GM12892 (cell line): ENCODE data around the gene SLC38A10.
A peak's percentile ranks its signal among the peaks of the same experiment; 100 is the strongest.

Experiments
- DNase-seq: peaks from one replicate; pipeline ENCODE4 v3.0.0; 2011; ENCODE audit not compliant: insufficient read length
- FAIRE-seq: peaks from 2 replicates; lab custom pipeline; 2011; peaks lifted over from hg19 to GRCh38; lab: Jason Lieb, UNC
- POLR2A ChIP-seq: IDR thresholded peaks from 2 replicates; pipeline ENCODE4 v1.6.1; 2011; ENCODE audit warnings: low read depth, low read length, control low read depth
- POLR2AphosphoS5 ChIP-seq: IDR thresholded peaks from 2 replicates; pipeline ENCODE4 v1.6.1; 2011; ENCODE audit warnings: low read depth, low read length, control low read depth
- TAF1 ChIP-seq: IDR thresholded peaks from 2 replicates; pipeline ENCODE4 v1.6.1; 2011; ENCODE audit warnings: low read depth, mild to moderate bottlenecking, control low read depth, low read length, borderline replicate concordance

Gene SLC38A10

GRCh38 chr17:81217491-81217890, 77.6 kb downstream of the SLC38A10 start:
- DNase-seq: no peak
- FAIRE-seq: no peak
- TF ChIP-seq TAF1: no peak
- TF ChIP-seq POLR2AphosphoS5: no peak
- TF ChIP-seq POLR2A: no peak

- no peak for TF ChIP-seq POLR2A
- no peak for TF ChIP-seq POLR2AphosphoS5
- TF ChIP-seq TAF1: no peak
- no peak for DNase-seq
- no peak for FAIRE-seq
These were observed 81.1 kb downstream of the SLC38A10 start for GRCh38 chr17:81213978-81214377.

- TF ChIP-seq TAF1 (no peak), POLR2AphosphoS5 (no peak), POLR2A (no peak)
- DNase-seq (no peak), FAIRE-seq (no peak)
These were observed 82.7 kb downstream of the SLC38A10 start for GRCh38 chr17:81212365-81212764.

- TF ChIP-seq POLR2A (no peak), TAF1 (no peak), POLR2AphosphoS5 (no peak)
- no peak for FAIRE-seq
- no peak for DNase-seq
These were observed 84.2 kb downstream of the SLC38A10 start for GRCh38 chr17:81210868-81211267.

- DNase-seq (no peak), FAIRE-seq (no peak)
- TF ChIP-seq POLR2AphosphoS5: no peak
- TF ChIP-seq POLR2A: no peak
- TF ChIP-seq TAF1: no peak
These were observed 84.6 kb downstream of the SLC38A10 start for GRCh38 chr17:81210466-81210865.

- DNase-seq (no peak), FAIRE-seq (no peak)
These were observed 86.0 kb downstream of the SLC38A10 start for GRCh38 chr17:81209141-81209540.

GRCh38 chr17:81208651-81209050, 86.5 kb downstream of the SLC38A10 start:
- TF ChIP-seq TAF1 (no peak), POLR2A (no peak)
- FAIRE-seq (no peak), DNase-seq (no peak)

More at GRCh38 chr17:81209141-81209540, 86.0 kb downstream of the SLC38A10 start:
- TF ChIP-seq TAF1 (no peak), POLR2A (no peak), POLR2AphosphoS5 (no peak)

- peak; percentile 53 for FAIRE-seq
- TF ChIP-seq TAF1 (no peak), POLR2A (no peak), POLR2AphosphoS5 (no peak)
- no peak for DNase-seq
These were observed 87.2 kb downstream of the SLC38A10 start for GRCh38 chr17:81207610-81208581.

- DNase-seq (no peak), FAIRE-seq (no peak)
- no peak for TF ChIP-seq POLR2A
These were observed 88.5 kb downstream of the SLC38A10 start for GRCh38 chr17:81206657-81207056.

GRCh38 chr17:81206166-81206565, 88.9 kb downstream of the SLC38A10 start:
- DNase-seq (no peak), FAIRE-seq (no peak)
- no peak for TF ChIP-seq POLR2AphosphoS5

- FAIRE-seq: no peak
- no peak for DNase-seq
- TF ChIP-seq TAF1: no peak
- TF ChIP-seq POLR2A: no peak
- no peak for TF ChIP-seq POLR2AphosphoS5
These were observed 90.5 kb downstream of the SLC38A10 start for GRCh38 chr17:81204578-81204977.

- TF ChIP-seq POLR2AphosphoS5 (no peak), TAF1 (no peak), POLR2A (no peak)
- no peak for DNase-seq
- FAIRE-seq: no peak
These were observed 92.0 kb downstream of the SLC38A10 start for GRCh38 chr17:81203136-81203535.
